MV-4-11 (cell line): ENCODE data around the gene FAM131A.

ENCODE experiments used
- DNase-seq: peaks from one replicate; lab custom pipeline; 2025; lab: John Stamatoyannopoulos, UW

FAM131A gene

GRCh38 chr3:184378651-184379357, 41.4 kb downstream of the FAM131A start:
- no peak for DNase-seq

GRCh38 chr3:184379358-184380184, 42.2 kb downstream of the FAM131A start, which contains the start of gene CHRD:
CHRD (plus strand) TSS chr3:184380054; CDS start chr3:184380319, 265 bp downstream.
- no peak for DNase-seq

DNA sequence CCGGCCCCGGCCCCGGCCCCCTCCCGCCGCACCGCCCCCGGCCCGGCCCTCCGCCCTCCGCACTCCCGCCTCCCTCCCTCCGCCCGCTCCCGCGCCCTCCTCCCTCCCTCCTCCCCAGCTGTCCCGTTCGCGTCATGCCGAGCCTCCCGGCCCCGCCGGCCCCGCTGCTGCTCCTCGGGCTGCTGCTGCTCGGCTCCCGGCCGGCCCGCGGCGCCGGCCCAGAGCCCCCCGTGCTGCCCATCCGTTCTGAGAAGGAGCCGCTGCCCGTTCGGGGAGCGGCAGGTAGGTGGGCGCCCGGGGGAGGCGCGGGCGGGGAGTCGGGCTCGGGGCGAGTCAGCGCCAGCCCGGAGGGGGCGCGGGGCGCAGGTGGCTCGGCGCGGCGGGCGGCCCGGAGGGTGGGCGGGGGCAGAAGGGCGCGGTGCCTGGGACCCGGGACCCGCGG, 42.8 kb downstream of the FAM131A start:
- no peak for DNase-seq

GRCh38 chr3:184380627-184381260, 43.3 kb downstream of the FAM131A start:
- DNase-seq: no peak

DNA sequence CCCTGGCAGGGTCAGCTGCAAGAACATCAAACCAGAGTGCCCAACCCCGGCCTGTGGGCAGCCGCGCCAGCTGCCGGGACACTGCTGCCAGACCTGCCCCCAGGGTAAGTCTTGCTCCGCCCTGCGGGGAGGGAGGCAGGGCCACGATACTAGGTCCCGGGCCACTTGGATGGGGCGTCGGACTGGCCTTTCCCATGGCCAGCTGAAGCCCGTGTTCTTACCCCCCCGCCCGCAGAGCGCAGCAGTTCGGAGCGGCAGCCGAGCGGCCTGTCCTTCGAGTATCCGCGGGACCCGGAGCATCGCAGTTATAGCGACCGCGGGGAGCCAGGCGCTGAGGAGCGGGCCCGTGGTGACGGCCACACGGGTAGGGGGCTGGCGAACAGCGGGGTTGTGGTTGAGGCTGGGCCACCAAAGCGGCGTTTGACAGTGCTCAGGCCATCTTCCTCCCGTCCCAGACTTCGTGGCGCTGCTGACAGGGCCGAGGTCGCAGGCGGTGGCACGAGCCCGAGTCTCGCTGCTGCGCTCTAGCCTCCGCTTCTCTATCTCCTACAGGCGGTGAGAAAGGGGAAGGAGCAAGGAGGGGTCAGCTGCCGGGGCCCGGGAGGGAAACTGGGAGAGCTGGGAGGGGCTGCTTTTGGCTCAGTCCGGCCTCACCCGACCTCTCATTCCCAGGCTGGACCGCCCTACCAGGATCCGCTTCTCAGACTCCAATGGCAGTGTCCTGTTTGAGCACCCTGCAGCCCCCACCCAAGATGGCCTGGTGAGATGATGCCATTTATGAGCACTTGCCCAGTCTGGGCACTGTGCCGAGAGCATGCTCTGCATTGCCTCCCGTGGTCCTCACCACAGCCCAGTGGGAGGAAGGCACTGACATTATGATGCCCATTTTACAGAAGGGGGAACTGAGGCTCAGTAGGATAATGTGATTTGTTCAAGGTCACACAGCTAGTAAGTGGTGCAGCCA, 44.1 kb downstream of the FAM131A start:
- peak; percentile 30 for DNase-seq

DNA sequence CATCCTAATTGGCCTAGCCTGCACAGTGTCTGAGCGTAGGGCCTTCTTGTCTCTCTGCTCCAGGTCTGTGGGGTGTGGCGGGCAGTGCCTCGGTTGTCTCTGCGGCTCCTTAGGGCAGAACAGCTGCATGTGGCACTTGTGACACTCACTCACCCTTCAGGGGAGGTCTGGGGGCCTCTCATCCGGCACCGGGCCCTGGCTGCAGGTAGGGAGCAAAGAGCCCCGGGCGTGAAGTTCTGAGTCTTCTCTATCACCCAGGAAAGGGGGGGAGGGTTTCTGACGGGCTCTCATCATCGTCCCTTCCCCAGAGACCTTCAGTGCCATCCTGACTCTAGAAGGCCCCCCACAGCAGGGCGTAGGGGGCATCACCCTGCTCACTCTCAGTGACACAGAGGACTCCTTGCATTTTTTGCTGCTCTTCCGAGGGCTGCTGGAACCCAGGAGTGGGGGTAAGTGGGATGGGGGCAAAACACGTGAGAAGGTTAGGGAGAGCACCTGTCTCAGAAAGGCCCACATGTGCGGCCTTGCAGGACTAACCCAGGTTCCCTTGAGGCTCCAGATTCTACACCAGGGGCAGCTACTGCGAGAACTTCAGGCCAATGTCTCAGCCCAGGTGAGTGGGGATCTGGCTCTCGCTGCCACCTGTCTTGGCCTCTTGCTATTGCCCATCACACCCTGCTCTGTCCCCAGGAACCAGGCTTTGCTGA, 45.1 kb downstream of the FAM131A start:
- no peak for DNase-seq

DNA sequence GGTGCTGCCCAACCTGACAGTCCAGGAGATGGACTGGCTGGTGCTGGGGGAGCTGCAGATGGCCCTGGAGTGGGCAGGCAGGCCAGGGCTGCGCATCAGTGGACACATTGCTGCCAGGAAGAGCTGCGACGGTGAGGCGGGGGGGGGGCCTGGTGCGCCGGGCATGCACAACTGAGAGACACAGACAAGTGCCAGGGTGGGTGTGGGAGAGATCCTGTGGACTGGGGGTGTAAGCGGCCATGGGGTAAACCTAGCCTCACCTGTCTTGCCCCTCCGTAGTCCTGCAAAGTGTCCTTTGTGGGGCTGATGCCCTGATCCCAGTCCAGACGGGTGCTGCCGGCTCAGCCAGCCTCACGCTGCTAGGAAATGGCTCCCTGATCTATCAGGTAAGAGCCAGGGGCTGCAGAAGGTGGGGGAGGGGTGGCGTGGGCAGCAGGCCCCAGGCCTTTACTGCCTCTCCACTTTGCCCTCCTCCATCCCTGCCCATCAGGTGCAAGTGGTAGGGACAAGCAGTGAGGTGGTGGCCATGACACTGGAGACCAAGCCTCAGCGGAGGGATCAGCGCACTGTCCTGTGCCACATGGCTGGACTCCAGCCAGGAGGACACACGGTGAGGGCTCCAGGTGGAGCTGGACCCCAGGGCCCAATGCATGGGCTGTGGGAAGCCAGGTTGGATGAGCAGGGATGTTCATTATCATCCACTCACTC, 45.8 kb downstream of the FAM131A start:
- DNase-seq: no peak

DNA sequence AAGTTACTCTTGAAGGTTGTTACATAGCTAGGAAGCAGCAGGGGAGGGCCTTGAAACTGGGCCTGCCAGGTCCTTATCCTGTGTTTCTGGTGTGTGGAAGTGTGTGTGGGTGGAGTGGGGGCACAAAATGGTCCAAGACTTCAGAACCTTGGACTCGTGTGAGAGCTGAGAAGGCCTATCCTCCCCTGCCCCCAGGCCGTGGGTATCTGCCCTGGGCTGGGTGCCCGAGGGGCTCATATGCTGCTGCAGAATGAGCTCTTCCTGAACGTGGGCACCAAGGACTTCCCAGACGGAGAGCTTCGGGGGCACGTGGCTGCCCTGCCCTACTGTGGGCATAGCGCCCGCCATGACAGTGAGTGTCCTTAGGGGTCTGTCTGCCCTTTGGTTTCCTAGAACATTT, 46.9 kb downstream of the FAM131A start:
- DNase-seq: no peak

GRCh38 chr3:184384856-184385422, 47.5 kb downstream of the FAM131A start:
- DNase-seq: no peak

GRCh38 chr3:184386047-184386806, 48.8 kb downstream of the FAM131A start:
- no peak for DNase-seq

GRCh38 chr3:184387174-184387714, 49.8 kb downstream of the FAM131A start:
- DNase-seq: no peak

GRCh38 chr3:184388164-184388935, 51.0 kb downstream of the FAM131A start:
- no peak for DNase-seq

- DNase-seq: no peak
Measured at GRCh38 chr3:184388936-184389230, 51.5 kb downstream of the FAM131A start.

- DNase-seq: no peak
Measured at GRCh38 chr3:184389384-184389783, 52.0 kb downstream of the FAM131A start.

GRCh38 chr3:184389935-184390528, 52.6 kb downstream of the FAM131A start:
- no peak for DNase-seq

DNA sequence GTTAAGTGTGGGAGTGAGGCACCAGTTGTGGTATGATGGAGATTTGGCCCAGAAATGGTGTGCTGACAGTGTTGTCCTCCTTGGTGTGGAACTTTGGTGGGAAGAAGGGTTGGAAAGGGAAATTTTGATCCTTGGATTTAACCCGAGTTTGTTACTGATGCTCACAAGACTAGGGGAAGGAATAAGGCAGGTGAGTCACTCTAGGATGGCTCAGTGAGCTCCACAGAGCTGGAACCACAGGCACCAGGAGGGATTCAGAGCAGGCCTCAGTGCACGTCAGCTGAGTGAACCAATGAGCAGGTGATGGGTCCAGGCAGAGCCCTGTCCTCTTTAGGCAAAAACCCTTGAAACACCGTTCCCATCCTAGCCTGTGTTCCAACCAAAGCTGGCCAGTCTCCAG, 53.9 kb downstream of the FAM131A start:
- DNase-seq: no peak

DNA sequence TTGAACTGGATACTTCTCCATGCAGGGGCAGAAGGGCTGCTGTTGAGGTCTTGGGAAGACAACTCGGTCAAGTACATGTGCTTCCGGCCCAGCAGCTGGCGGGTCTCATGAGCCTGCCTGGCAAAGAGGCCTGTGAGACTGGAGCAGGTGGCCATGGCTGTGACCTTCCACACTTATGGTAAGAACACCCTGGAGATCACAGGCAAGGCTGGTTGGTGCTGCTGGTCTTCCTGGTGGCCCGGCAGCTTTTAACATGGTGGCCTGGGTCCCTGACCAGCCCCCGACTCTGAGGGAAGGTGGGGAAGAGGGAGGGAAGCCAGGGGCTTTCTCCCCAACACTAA, 57.9 kb downstream of the FAM131A start:
- DNase-seq: no peak
